ENCODE data around the gene MTMR1.

MTMR1 gene

DNA sequence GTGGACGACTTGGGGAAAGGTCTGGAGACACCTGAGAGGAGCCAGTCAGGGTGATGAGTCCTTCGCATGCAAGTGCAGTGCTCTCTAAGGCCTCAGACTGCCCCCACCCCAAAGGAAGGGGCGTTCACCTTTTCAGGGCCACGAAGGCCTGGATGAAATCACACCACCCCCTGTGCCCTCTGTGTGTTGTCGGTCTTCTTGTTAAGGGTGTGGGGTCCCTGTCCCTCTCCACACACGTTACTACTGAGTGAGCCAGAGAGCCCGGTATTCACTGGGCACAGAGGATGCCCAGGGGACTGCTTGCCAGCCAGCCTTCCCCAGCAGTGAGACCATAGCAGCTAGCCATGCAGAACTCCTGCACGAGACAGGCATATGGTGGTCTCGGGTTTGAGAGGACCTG is 72.0 kb downstream of the MTMR1 start:
- Histone ChIP-seq H3K27ac (ENCODE audit: low read length) (no peak overlapping the region), H3K27me3 (ENCODE audit: low read depth, low read length) (no peaks in the 10 kb centered on the region), H3K9me3 (ENCODE audit: control insufficient read depth in 1 of 2, low read length in 2 of 2) (no peaks in the 10 kb centered on the region), H3K4me1 (ENCODE audit: control insufficient read depth in 1 of 2, insufficient read depth in 2 of 2, low read length in 2 of 2) (no peaks in the 10 kb centered on the region), H3K4me3 (ENCODE audit: low read depth in 1 of 2, low read length in 2 of 2) (no peak overlapping the region), H3K36me3 (ENCODE audit: control insufficient read depth in 1 of 2, insufficient read depth in 2 of 2, low read length in 2 of 2) (peaks cover 0 to 16% of the 10 kb centered on the region in 2 donors)

DNA sequence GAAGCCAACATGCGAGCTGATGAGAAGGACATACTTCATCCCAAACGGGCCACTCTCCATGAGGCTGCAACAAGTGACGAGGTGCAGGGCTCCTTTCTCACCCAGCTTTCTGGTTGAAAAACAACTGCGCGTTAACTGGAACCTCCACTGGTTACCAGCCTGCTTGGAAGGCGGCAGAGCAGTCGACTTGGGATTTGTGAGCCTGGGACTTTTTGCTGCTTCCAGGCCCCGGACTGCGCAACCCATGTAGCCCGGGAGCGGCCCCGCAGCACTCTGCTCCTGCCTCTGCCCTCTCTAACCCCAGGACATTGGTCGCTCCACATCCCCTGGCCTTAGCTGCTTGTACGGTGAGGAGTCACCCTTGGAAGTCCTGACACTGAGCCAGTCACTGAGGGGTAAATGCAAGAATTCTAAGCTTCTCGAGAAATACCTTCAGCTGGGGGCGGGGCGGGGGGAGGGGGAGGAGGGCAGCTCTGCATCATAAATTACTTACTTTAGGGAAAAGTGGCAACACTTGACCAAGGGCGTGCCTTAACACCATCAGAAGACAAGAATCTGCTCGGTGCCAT is 72.7 kb downstream of the MTMR1 start:
- no peaks in the 10 kb centered on the region for H3K27me3 ChIP-seq (ENCODE audit: low read depth, low read length)
- no peak overlapping the region for H3K27ac ChIP-seq (ENCODE audit: low read length)
- no peaks in the 10 kb centered on the region for H3K4me1 ChIP-seq (ENCODE audit: control insufficient read depth in 1 of 2, insufficient read depth in 2 of 2, low read length in 2 of 2)
- H3K4me3 ChIP-seq (ENCODE audit: low read depth in 1 of 2, low read length in 2 of 2): no peak overlapping the region
- H3K9me3 ChIP-seq (ENCODE audit: control insufficient read depth in 1 of 2, low read length in 2 of 2): no peaks in the 10 kb centered on the region
- peaks cover 0 to 16% of the 10 kb centered on the region in 2 donors for H3K36me3 ChIP-seq (ENCODE audit: control insufficient read depth in 1 of 2, insufficient read depth in 2 of 2, low read length in 2 of 2)

DNA sequence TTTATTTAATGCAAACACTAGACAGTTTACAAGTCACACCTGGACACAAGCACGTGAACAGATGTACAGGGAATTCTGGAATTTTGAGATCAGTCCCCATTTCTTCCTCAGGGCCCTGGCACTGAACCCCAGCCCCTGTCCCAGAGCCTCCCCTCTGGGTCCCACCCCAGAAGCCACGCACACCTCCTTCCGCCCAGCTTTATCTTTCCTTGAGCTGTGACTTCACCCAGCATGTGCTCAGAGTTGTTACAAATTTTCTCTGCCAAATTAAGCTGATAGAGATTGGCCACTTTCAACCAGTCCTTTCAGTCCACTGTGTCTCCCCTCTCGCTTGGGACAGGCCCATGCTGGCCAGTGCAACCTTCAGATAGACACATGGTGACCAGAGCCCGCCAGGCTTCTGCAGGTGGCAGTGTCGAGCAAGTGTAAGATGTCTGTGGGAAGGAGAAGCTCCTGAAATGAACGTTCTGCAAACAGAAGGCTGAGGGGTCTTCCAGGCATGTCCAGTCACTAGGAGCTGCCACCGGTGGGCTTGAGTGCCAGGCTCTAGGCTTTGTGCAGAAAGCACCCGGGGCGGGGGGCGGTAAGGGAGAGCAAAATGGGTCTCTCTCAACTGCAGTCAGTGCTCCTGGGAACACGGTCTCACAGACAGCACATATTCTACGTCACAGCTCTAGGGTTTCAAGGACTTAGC is 73.3 kb downstream of the MTMR1 start:
- Histone ChIP-seq H3K27me3 (ENCODE audit: low read depth, low read length) (no peaks in the 10 kb centered on the region), H3K4me3 (ENCODE audit: low read depth in 1 of 2, low read length in 2 of 2) (no peak overlapping the region), H3K4me1 (ENCODE audit: control insufficient read depth in 1 of 2, insufficient read depth in 2 of 2, low read length in 2 of 2) (no peaks in the 10 kb centered on the region), H3K27ac (ENCODE audit: low read length) (no peak overlapping the region), H3K36me3 (ENCODE audit: control insufficient read depth in 1 of 2, insufficient read depth in 2 of 2, low read length in 2 of 2) (peaks cover 0 to 16% of the 10 kb centered on the region in 2 donors), H3K9me3 (ENCODE audit: control insufficient read depth in 1 of 2, low read length in 2 of 2) (no peaks in the 10 kb centered on the region)

DNA sequence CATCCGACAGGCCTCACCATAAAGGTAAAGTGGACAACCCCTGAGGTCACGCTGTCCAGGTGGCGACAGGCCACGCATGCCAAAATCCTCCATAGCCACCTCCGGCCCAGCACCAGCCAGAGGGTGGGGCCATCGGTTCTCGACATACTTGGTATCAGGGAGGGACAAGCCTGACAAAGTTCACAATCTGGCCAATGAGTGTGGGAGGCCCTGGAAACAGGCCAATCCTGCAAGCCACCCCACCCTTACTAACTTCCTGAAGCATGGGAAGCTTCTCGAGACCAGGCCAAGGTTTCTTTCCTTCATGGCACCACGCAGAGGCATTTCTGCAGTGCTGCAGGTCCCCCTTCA is 73.8 kb downstream of the MTMR1 start:
- peaks cover 0 to 16% of the 10 kb centered on the region in 2 donors for H3K36me3 ChIP-seq (ENCODE audit: control insufficient read depth in 1 of 2, insufficient read depth in 2 of 2, low read length in 2 of 2)
- peaks cover 0 to under 1% of the 10 kb centered on the region in 2 donors for H3K4me1 ChIP-seq (ENCODE audit: control insufficient read depth in 1 of 2, insufficient read depth in 2 of 2, low read length in 2 of 2)
- H3K27ac ChIP-seq (ENCODE audit: low read length): no peak overlapping the region

DNA sequence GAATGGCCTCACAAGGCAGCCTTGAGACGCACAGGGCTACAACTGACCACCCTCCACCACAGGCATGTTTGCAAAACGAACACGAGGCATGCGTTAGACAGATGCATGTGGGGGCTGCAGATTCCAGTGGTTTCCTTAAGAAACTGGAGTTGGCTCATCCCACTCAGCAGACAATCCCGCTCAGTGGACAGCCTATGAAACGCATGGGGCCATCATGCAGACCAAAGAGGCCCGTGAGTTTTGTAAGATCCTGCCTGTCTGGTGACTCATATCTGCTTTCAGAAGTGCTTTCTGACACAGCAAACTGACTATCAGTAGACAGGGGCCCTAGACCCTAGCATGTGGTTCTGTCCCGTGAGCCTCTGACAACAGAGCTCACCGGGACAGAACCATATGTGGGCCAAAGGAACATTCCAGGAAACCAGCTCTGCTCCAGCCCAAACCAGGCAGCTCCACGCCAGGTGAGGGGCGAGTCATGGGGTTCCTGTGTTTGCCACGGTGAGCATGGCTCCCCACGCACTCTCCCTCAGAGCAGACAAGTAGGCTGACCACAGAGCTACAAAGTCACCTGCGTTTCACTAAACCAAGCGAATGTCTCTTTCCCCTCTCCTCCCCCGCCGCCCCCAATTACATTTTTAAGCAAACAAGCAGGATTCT is 74.4 kb downstream of the MTMR1 start:
- no peaks in the 10 kb centered on the region for H3K27me3 ChIP-seq (ENCODE audit: low read depth, low read length)
- H3K4me1 ChIP-seq (ENCODE audit: control insufficient read depth in 1 of 2, insufficient read depth in 2 of 2, low read length in 2 of 2): peaks cover 0 to 4% of the 10 kb centered on the region in 2 donors
- H3K9me3 ChIP-seq (ENCODE audit: control insufficient read depth in 1 of 2, low read length in 2 of 2): no peaks in the 10 kb centered on the region
- H3K36me3 ChIP-seq (ENCODE audit: control insufficient read depth in 1 of 2, insufficient read depth in 2 of 2, low read length in 2 of 2): peaks cover 0 to 16% of the 10 kb centered on the region in 2 donors
- no peak overlapping the region for H3K4me3 ChIP-seq (ENCODE audit: low read depth in 1 of 2, low read length in 2 of 2)
- no peak overlapping the region for H3K27ac ChIP-seq (ENCODE audit: low read length)

More for the DNA sequence above, 73.8 kb downstream of the MTMR1 start:
- H3K9me3 ChIP-seq (ENCODE audit: control insufficient read depth in 1 of 2, low read length in 2 of 2): no peaks in the 10 kb centered on the region
- no peaks in the 10 kb centered on the region for H3K27me3 ChIP-seq (ENCODE audit: low read depth, low read length)
- no peak overlapping the region for H3K4me3 ChIP-seq (ENCODE audit: low read depth in 1 of 2, low read length in 2 of 2)

DNA sequence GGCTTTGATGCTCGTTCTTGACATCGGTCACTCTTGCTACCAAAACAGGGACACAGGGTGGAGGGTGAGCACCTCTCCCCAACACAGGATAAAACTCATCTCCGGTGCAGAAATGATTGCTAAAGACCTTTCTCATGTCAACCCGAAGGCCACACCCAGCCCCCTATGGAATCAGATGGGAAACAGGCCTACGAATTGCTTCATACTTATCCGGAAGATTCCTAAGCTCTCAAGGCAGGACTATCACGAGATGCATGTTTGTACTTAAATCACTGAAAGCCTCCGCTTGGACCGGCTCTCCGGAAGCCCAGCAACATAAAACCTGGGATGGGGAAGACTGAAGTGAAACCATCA is 74.9 kb downstream of the MTMR1 start:
- Histone ChIP-seq H3K27ac (ENCODE audit: low read length) (no peak overlapping the region), H3K27me3 (ENCODE audit: low read depth, low read length) (no peaks in the 10 kb centered on the region), H3K4me3 (ENCODE audit: low read depth in 1 of 2, low read length in 2 of 2) (no peak overlapping the region), H3K4me1 (ENCODE audit: control insufficient read depth in 1 of 2, insufficient read depth in 2 of 2, low read length in 2 of 2) (peaks cover 0 to 4% of the 10 kb centered on the region in 2 donors), H3K9me3 (ENCODE audit: control insufficient read depth in 1 of 2, low read length in 2 of 2) (no peaks in the 10 kb centered on the region), H3K36me3 (ENCODE audit: control insufficient read depth in 1 of 2, insufficient read depth in 2 of 2, low read length in 2 of 2) (peaks cover 0 to 16% of the 10 kb centered on the region in 2 donors)

DNA sequence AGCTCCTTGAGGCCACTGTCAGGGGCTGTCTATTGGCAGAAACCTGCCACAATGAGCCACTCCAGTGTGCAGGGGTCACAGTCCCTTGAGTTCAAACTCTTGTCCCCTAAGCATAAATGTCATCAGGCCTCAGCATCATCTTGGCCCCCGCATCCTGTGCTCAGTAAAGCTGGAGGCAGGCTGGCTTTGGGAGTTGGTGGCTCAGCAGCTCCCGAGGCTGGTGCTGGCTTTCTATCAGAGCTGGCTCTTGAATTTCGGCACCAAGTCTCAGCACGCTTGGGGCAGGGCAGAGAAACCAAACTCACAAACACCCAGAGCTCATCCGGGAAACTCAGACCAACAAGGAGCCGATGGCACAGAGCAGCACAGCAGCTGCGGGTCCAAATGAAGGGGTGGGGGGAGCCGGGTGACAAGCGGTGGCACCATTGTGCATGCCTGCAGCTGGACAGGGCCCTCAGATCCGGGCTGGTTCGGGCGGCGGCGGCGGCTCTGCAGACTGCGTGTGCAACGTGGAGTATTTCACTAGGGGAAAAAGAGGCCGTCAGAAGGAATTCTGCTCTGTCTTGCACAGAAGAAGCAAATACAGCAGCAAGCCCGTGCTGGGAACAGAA is 75.5 kb downstream of the MTMR1 start:
- Histone ChIP-seq H3K27me3 (ENCODE audit: low read depth, low read length) (no peaks in the 10 kb centered on the region), H3K9me3 (ENCODE audit: control insufficient read depth in 1 of 2, low read length in 2 of 2) (no peaks in the 10 kb centered on the region), H3K4me1 (ENCODE audit: control insufficient read depth in 1 of 2, insufficient read depth in 2 of 2, low read length in 2 of 2) (peaks cover 0 to 4% of the 10 kb centered on the region in 2 donors), H3K4me3 (ENCODE audit: low read depth in 1 of 2, low read length in 2 of 2) (no peak overlapping the region), H3K36me3 (ENCODE audit: control insufficient read depth in 1 of 2, insufficient read depth in 2 of 2, low read length in 2 of 2) (peaks cover 0 to 16% of the 10 kb centered on the region in 2 donors), H3K27ac (ENCODE audit: low read length) (no peak overlapping the region)

DNA sequence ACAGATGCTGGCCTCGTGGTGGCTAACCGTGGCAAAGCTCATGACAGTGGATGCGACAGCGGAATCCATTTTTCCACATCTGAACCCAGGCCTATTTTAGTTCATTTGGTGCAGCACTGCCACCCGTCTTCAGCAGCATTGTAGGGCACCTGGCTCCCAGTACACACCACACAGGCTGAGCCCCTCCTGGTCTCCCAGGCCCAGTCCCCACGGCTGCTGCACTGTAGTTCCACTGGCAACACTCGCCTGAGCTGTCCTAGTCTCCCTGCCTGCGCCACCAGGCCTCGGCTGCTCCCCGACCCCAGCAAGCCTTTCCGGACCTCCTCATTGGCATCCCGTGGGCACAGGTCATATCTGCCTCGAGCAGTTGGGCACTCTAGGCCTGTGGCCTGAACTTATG is 76.2 kb downstream of the MTMR1 start:
- Histone ChIP-seq H3K36me3 (ENCODE audit: control insufficient read depth in 1 of 2, insufficient read depth in 2 of 2, low read length in 2 of 2) (peaks cover 0 to 20% of the 10 kb centered on the region in 2 donors), H3K27ac (ENCODE audit: low read length) (no peak overlapping the region), H3K9me3 (ENCODE audit: control insufficient read depth in 1 of 2, low read length in 2 of 2) (no peaks in the 10 kb centered on the region), H3K4me3 (ENCODE audit: low read depth in 1 of 2, low read length in 2 of 2) (no peak overlapping the region), H3K4me1 (ENCODE audit: control insufficient read depth in 1 of 2, insufficient read depth in 2 of 2, low read length in 2 of 2) (peaks cover 0 to 4% of the 10 kb centered on the region in 2 donors), H3K27me3 (ENCODE audit: low read depth, low read length) (no peaks in the 10 kb centered on the region)

DNA sequence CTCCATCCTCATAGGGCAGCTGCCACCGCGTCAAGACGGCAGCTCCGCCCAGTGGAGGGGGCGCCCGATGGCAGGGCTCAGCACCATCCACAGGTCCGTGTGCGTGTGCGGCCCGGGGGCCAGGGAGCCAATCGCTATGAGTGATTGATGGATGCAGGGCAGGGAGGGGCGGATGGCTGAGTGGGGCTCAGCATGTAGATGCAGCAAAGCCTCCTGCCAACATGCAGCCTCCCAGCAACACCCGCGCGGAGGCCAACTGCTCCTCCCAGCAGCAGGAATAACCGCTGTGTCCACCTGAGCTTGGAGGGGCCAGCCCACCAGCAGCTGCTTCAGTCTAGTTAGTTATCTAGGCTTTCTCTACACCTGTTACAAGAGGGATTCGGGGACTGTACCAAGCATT is 77.4 kb downstream of the MTMR1 start:
- no peaks in the 10 kb centered on the region for H3K9me3 ChIP-seq (ENCODE audit: control insufficient read depth in 1 of 2, low read length in 2 of 2)
- peaks cover 0 to 29% of the 10 kb centered on the region in 2 donors for H3K36me3 ChIP-seq (ENCODE audit: control insufficient read depth in 1 of 2, insufficient read depth in 2 of 2, low read length in 2 of 2)
- H3K27ac ChIP-seq (ENCODE audit: low read length): no peak overlapping the region
- H3K27me3 ChIP-seq (ENCODE audit: low read depth, low read length): no peaks in the 10 kb centered on the region
- H3K4me1 ChIP-seq (ENCODE audit: control insufficient read depth in 1 of 2, insufficient read depth in 2 of 2, low read length in 2 of 2): peaks cover 0 to 4% of the 10 kb centered on the region in 2 donors
- H3K4me3 ChIP-seq (ENCODE audit: low read depth in 1 of 2, low read length in 2 of 2): no peak overlapping the region

DNA sequence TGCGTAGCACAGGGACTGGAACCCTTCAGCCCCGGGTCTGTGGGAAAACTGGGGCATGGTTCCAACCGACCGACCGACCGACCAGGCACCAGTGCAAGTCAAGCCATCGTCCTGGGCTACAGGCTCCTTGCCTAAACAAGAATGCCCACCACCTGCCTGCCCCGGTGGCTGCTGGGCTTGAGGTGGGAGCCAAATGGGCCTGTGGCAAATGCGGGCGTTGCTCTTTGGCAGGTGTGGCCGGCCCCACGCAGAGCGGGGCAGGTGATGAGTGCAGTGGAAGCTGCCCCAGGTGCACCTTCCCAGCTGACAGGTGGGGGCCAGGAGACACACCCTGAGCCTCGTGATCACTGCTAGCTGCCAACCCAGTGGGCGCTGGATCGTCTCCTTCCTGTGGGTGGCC is 77.9 kb downstream of the MTMR1 start:
- Histone ChIP-seq H3K36me3 (ENCODE audit: control insufficient read depth in 1 of 2, insufficient read depth in 2 of 2, low read length in 2 of 2) (peaks cover 0 to 29% of the 10 kb centered on the region in 2 donors), H3K4me3 (ENCODE audit: low read depth in 1 of 2, low read length in 2 of 2) (no peak overlapping the region), H3K27ac (ENCODE audit: low read length) (no peak overlapping the region), H3K27me3 (ENCODE audit: low read depth, low read length) (no peaks in the 10 kb centered on the region), H3K4me1 (ENCODE audit: control insufficient read depth in 1 of 2, insufficient read depth in 2 of 2, low read length in 2 of 2) (peaks cover 0 to 4% of the 10 kb centered on the region in 2 donors), H3K9me3 (ENCODE audit: control insufficient read depth in 1 of 2, low read length in 2 of 2) (no peaks in the 10 kb centered on the region)

DNA sequence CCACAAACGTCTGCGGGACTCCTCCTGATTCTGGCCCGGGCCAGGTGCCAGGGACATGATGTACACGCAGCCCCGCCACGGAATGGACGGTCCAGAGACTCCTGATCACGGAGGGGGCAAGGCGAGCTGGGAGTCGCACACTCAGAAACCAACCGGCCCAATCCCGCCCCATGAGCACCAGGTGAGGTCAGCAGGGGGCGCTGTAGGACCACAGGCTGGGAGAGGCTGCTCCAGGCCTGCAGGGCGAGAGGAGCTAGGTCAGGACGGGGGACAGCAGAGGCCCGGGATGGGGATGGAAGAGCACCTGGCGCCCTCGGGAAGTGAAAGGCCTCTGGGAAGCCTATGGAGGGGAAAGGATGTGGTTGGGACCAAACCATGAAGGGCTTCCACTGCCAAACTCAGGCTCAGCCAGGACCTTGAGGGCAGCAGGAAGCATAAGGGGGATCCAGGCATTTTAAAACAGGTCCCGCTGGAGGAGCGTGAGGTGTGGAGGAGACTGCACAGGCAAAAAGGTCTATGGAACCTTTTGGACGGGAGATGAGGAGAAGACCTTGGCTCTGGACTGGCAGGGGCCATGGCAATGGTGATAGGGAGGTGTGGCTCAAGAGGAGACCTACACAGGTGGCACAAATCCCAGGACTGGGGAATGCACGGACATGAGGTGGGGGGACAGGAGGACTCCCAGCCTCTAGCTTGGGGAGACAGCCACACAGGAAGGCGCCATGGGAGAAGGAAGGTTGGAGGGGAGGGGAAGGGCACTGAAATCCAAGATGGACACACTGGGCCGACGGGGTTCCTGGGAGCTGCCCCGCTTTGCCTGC is 79.2 kb downstream of the MTMR1 start:
- Histone ChIP-seq H3K27ac (ENCODE audit: low read length) (no peak overlapping the region), H3K27me3 (ENCODE audit: low read depth, low read length) (no peaks in the 10 kb centered on the region), H3K4me3 (ENCODE audit: low read depth in 1 of 2, low read length in 2 of 2) (no peak overlapping the region), H3K36me3 (ENCODE audit: control insufficient read depth in 1 of 2, insufficient read depth in 2 of 2, low read length in 2 of 2) (peaks cover 0 to 29% of the 10 kb centered on the region in 2 donors), H3K9me3 (ENCODE audit: control insufficient read depth in 1 of 2, low read length in 2 of 2) (no peaks in the 10 kb centered on the region), H3K4me1 (ENCODE audit: control insufficient read depth in 1 of 2, insufficient read depth in 2 of 2, low read length in 2 of 2) (peaks cover 0 to 4% of the 10 kb centered on the region in 2 donors)
